Gastrocnemius medialis (tissue), 4 donors: ENCODE measurements around the gene MINPP1.

Experiments used
- CTCF ChIP-seq, 5 experiments: fragments of 450-650 bp in 3 of 5; fragments of 200-600 bp in 2 of 5; sonication (generic) in 2 of 5; IDR thresholded peaks in 4 of 5; conservative IDR thresholded peaks in 1 of 5; 1 replicate in 4 of 5; 2 replicates in 1 of 5; pipeline ENCODE4 v1.5.1; 2016 to 2019; ENCODE audit warnings: antibody characterized with exemption in 5 of 5, mild to moderate bottlenecking in 3 of 5, moderate library complexity in 3 of 5
- POLR2A ChIP-seq, 2 donors: fragments of 450-650 bp; IDR thresholded peaks; one replicate each; pipeline ENCODE4 v1.6.1; 2017; ENCODE audit warnings: antibody characterized with exemption in 2 of 2, mild to moderate bottlenecking in 2 of 2, moderate library complexity in 2 of 2

GRCh38 chr10:87508837-87509236 is 4.1 kb downstream of the MINPP1 start:
- TF ChIP-seq CTCF (IDR thresholded peaks at IDR 0.05 in 4 of 5, conservative IDR thresholded peaks at IDR 0.05 in 1 of 5) = no peak
- TF ChIP-seq POLR2A (IDR thresholded peaks at IDR 0.05) = no peak
